Endothelial cell of umbilical vein (primary cell): Measurements from ENCODE around the gene PVRIG. TPM values are rescaled to one million over a fixed set of nuclear protein-coding genes. Genes with fewer than 3 reads are reported as not detected.
"Not testable (repeated sequence)": the region's sequence is repeated elsewhere in the genome, so short reads cannot be mapped to it uniquely, and the experiment has no call there.

Experiments used
- BruUV-seq: library from RNA; stranded (reverse); fragments of 400-500 nt; replicated peaks from 2 replicates; lab custom pipeline; 2021; lab: Mats Ljungman, UMichigan
- CTCF ChIA-PET: fragments of 300-600, 350-600 bp; sonication (Branson Sonifier 250); formaldehyde crosslinking; loops from one replicate; lab custom pipeline; 2021; ENCODE audit warnings: antibody characterized with exemption, inconsistent platforms; lab: Charles Lee
- POLR2A ChIA-PET: fragments of 300-600, 350-600 bp; sonication (Branson Sonifier 250); formaldehyde crosslinking; loops from one replicate; lab custom pipeline; 2021; ENCODE audit warnings: antibody characterized with exemption, inconsistent platforms; lab: Charles Lee
- DNase-seq: peaks from one replicate; pipeline ENCODE4 v3.0.0-alpha.2; 2011; ENCODE audit warnings: low read depth, low spot score
- FAIRE-seq: peaks from 2 replicates; lab custom pipeline; 2011; peaks lifted over from hg19 to GRCh38; lab: Jason Lieb, UNC
- H2AFZ ChIP-seq: 2 replicates; pipeline ENCODE4 v1.6.0; 2012; ENCODE audit warnings: low read depth, low read length, control low read depth, inconsistent platforms
- H3K27ac ChIP-seq: 2 replicates; pipeline ENCODE4 v1.5.1; 2011; ENCODE audit warnings: low read depth, mild to moderate bottlenecking, control low read depth, low read length, moderate library complexity; ENCODE audit not compliant: insufficient read depth
- H3K27me3 ChIP-seq, 2 experiments: 2 replicates each; pipeline versions ENCODE4 v1.6.0 to v1.6.1; 2011; ENCODE audit warnings: low read length in 2 of 2, mixed read lengths in 1 of 2; ENCODE audit not compliant: control insufficient read depth in 2 of 2, insufficient read depth in 2 of 2
- H3K36me3 ChIP-seq, 2 experiments: 2 replicates in 1 of 2; 3 replicates in 1 of 2; pipeline ENCODE4 v1.5.1; 2011; ENCODE audit warnings: low read length in 2 of 2, mild to moderate bottlenecking in 1 of 2, moderate library complexity in 1 of 2; ENCODE audit not compliant: control insufficient read depth in 2 of 2, insufficient read depth in 2 of 2; ENCODE audit errors: extremely low read depth in 1 of 2
- H3K4me1 ChIP-seq: 3 replicates; pipeline ENCODE4 v1.5.1; 2011; ENCODE audit warnings: mild to moderate bottlenecking, low read length; ENCODE audit not compliant: control insufficient read depth, insufficient read depth; ENCODE audit errors: extremely low read depth
- H3K4me2 ChIP-seq: 2 replicates; pipeline ENCODE4 v1.6.1; 2011; ENCODE audit warnings: low read length, control low read depth, mixed read lengths; ENCODE audit not compliant: insufficient read depth
- H3K4me3 ChIP-seq, 3 experiments: fragments of 200-600 bp in 1 of 3; sonication (generic), shearing (Covaris generic) in 1 of 3; replicated peaks in 1 of 3; 2 replicates each; pipeline ENCODE4 v1.5.1; 2011 to 2016; ENCODE audit warnings: control low read depth in 3 of 3, low read length in 3 of 3, mild to moderate bottlenecking in 2 of 3, inconsistent platforms in 1 of 3, low read depth in 1 of 3, moderate library complexity in 1 of 3; ENCODE audit not compliant: insufficient read depth in 1 of 3
- H3K79me2 ChIP-seq: 2 replicates; pipeline ENCODE4 v1.6.0; 2012; ENCODE audit warnings: low read length, inconsistent platforms; ENCODE audit not compliant: control insufficient read depth, insufficient read depth
- H3K9ac ChIP-seq: replicated peaks from 2 replicates; pipeline ENCODE3; 2011; ENCODE audit warnings: low read length, control low read depth; ENCODE audit not compliant: insufficient read depth; ENCODE audit errors: extremely low read depth
- H3K9me1 ChIP-seq: replicated peaks from 3 replicates; pipeline ENCODE4 v1.6.0; 2011; ENCODE audit warnings: mild to moderate bottlenecking, low read length; ENCODE audit not compliant: control insufficient read depth, insufficient read depth; ENCODE audit errors: extremely low read depth
- H3K9me3 ChIP-seq: replicated peaks from 2 replicates; pipeline ENCODE4 v1.5.1; 2012; ENCODE audit warnings: low read length, inconsistent platforms; ENCODE audit not compliant: control insufficient read depth, insufficient read depth
- H4K20me1 ChIP-seq: replicated peaks from 2 replicates; pipeline ENCODE3; 2011; ENCODE audit warnings: mild to moderate bottlenecking, low read length; ENCODE audit not compliant: control insufficient read depth, insufficient read depth; ENCODE audit errors: extremely low read depth
- dilution Hi-C: fragments of 300-500 bp; cut with MboI; formaldehyde crosslinking; loops from one replicate; pipeline ENCODE4 v1.15.0; 2019; ENCODE audit warnings: low sequenced_read_pairs; ENCODE audit not compliant: extremely low pct_ligation_motif_present
- intact Hi-C: fragments of 100-400 bp; cut with micrococcal nuclease; formaldehyde crosslinking; loops from one replicate; pipeline ENCODE4 v1.10.0; 2022
- polyA plus RNA-seq, 4 experiments: library from polyadenylated mRNA; depleted of rRNA in 3 of 4; stranded (reverse) in 3 of 4; unstranded in 1 of 4; fragments of >200 nt; gene quantifications; 2 replicates each; pipeline versions ENCODE4 v1.2.1 to v1.2.3, GENCODE V29; 2011 to 2012; ENCODE audit warnings: missing spikeins in 1 of 4
- total RNA-seq: library from RNA; stranded (reverse); gene quantifications from 2 replicates; pipeline ENCODE4 v1.2.3, GENCODE V29; 2021

PVRIG gene
- total and polyA plus RNA-seq, 2 donors (not counting 3 experiments of a cell fraction or from before 2014, with no cell fraction given): 0.80 TPM; not detected in 1

DNA sequence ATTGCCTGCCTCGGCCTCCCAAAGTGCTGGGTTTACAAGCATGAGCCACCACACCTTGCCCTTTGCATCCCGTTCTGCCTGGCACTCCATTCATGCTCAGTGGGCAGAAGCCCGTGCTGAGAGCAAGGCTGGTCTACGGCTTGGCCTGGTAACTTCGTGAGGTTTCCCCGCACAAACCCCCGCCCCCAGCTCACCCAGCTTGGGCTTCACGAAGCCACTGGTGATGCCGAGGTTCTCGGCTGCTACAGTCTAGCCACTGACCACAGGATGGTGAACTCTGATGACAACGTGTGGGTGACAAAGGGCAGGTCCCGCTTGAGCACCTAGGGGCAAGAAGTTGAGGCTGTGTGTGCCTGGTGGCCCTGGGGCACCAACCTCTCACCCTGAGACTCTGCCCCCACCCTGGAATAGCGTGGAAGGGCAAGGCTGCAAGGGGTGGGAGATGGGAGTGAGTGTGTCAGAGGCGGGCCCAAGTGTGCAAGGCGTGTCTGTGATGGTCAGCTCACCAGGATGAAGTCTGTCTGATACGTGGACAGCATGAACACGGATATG lies 3.7 kb downstream of the PVRIG start:
- dilution Hi-C loops, CTCF ChIA-PET, H3K79me2 ChIP-seq, H3K4me3 ChIP-seq, POLR2A ChIA-PET, BruUV-seq, H3K9me3 ChIP-seq, H3K36me3 ChIP-seq, H3K27me3 ChIP-seq, H3K9ac ChIP-seq, H4K20me1 ChIP-seq, H3K9me1 ChIP-seq, H2AFZ ChIP-seq, intact Hi-C loops, DNase-seq, H3K4me2 ChIP-seq, H3K4me1 ChIP-seq, H3K27ac ChIP-seq, FAIRE-seq: not testable (repeated sequence)

DNA sequence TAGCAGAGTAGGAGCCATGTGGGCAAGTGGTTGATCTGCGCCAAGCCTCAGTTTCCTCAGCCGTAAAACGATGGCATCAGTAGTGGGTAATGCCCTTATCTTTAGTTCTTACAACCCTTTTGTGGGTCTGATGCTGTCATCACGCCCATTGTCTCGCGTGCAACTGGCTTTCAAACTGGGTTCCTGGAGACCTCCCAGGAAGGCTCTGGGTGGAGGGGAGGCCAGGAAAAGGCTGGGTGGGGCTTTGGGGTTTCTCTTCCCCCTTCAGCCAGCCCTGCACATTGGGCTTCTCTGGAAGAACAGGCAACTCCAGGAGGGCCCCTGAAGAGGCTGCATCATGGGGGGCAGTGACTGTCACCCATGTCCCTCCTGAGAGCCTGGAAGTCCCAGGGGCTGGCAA lies 5.1 kb downstream of the PVRIG start:
- POLR2A ChIA-PET, H3K9ac ChIP-seq, H3K4me3 ChIP-seq, H3K9me1 ChIP-seq, FAIRE-seq, H3K4me1 ChIP-seq, H2AFZ ChIP-seq, DNase-seq, H3K36me3 ChIP-seq, dilution Hi-C loops, intact Hi-C loops, H3K27me3 ChIP-seq, H3K27ac ChIP-seq, CTCF ChIA-PET, H4K20me1 ChIP-seq, H3K9me3 ChIP-seq, BruUV-seq, H3K4me2 ChIP-seq, H3K79me2 ChIP-seq: not testable (repeated sequence)

DNA sequence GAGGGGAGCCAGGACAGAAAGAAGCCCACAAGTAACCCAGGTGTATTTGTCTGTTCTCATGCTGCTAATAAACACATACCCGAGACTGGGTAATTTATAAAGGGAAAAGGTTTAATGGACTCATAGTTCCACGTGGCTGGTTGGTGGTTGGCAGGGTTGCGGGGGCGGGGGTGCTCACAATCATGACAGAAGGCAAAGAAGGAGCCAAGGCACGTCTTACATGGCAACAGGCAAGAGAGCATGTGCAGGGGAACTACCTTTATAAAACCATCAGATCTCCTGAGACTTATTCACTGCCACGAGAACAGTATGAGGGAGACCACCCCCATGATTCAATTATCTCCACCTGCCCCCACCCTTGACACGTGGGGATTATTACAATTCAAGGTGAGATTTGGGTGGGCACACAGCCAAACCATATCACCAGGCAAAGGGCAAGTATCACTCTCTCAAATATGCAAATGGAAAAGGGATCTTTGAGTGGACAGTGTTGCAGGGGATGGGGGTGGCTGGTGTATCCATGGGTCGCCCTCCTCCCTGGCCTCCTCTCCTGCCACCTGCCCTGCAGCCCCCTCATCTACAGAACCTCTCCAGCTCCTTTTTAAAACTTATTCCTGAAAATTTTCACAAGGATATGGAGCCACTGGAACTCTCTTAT lies 15.0 kb downstream of the PVRIG start:
- H2AFZ ChIP-seq, H3K27ac ChIP-seq, H3K9me3 ChIP-seq, CTCF ChIA-PET, H3K9ac ChIP-seq, H3K36me3 ChIP-seq, BruUV-seq, H3K4me3 ChIP-seq, FAIRE-seq, H4K20me1 ChIP-seq, H3K4me1 ChIP-seq, H3K4me2 ChIP-seq, H3K9me1 ChIP-seq, intact Hi-C loops, DNase-seq, POLR2A ChIA-PET, H3K27me3 ChIP-seq, H3K79me2 ChIP-seq, dilution Hi-C loops: not testable (repeated sequence)

DNA sequence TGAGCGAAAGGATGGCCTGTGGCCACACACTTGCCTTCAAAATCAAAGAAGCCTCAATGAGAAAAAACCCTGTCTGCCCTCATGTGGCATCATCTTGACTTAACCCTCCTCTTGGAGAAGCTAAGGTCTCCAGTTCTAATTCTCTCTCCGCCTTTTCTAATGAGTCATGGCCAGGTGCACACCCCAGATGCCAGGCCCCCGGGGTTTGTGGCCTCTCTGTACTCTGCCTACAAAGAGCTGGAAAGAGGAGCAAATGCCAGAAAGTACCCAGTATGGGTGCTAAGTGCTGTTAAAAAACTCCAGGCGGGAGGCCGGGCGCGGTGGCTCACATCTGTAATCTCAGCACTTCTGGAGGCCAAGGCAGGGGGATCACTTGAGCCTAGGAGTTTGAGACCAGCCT lies 20.2 kb downstream of the PVRIG start:
- CTCF ChIA-PET, H3K4me1 ChIP-seq, POLR2A ChIA-PET: not testable (repeated sequence)

More for the DNA sequence above, 20.2 kb downstream of the PVRIG start:
- H3K4me2 ChIP-seq, H2AFZ ChIP-seq, BruUV-seq, H3K9me1 ChIP-seq, H3K9ac ChIP-seq, H3K9me3 ChIP-seq, intact Hi-C loops, H4K20me1 ChIP-seq, dilution Hi-C loops, H3K79me2 ChIP-seq, H3K4me3 ChIP-seq, DNase-seq, H3K27ac ChIP-seq, FAIRE-seq, H3K36me3 ChIP-seq, H3K27me3 ChIP-seq: not testable (repeated sequence)
